Skin epidermis (tissue), 12 donors: ENCODE results near the gene TMCO4.
"Not testable (repeated sequence)": the region's sequence is repeated elsewhere in the genome, so short reads cannot be mapped to it uniquely, and the experiment has no call there.

Experiments
- H3K27ac ChIP-seq, 21 experiments: fragments of 200-600 bp; sonication (generic) in 11 of 21; one replicate each; pipeline ENCODE4 v1.5.0; 2020; ENCODE audit warnings: mild to moderate bottlenecking in 3 of 21, inconsistent platforms in 2 of 21, moderate library complexity in 2 of 21
- H3K4me3 ChIP-seq, 7 experiments: fragments of 200-600 bp; sonication (generic) in 2 of 7; one replicate each; pipeline ENCODE4 v1.5.0; 2020; ENCODE audit warnings: inconsistent platforms in 2 of 7, mild to moderate bottlenecking in 2 of 7, moderate library complexity in 1 of 7

TMCO4 gene

GRCh38 chr1:19799230-19800075, at the start of gene TMCO4:
TSS of gene TMCO4 (minus strand) at chr1:19799916. CDS start at chr1:19780758, 19,158 bp downstream.
- Histone ChIP-seq H3K27ac (peak within 1 kb of the TSS; percentile 23 to 96 (median 87)), H3K4me3 (peak within 1 kb of the TSS; percentile 46 to 71 (median 57))

- H3K4me3 ChIP-seq, H3K27ac ChIP-seq: not testable (repeated sequence)
Observed at GRCh38 chr1:19849307-19849706, 49.6 kb upstream of the TMCO4 start.

- H3K4me3 ChIP-seq, H3K27ac ChIP-seq: not testable (repeated sequence)
Observed at GRCh38 chr1:19847334-19847733, 47.6 kb upstream of the TMCO4 start.

- no peak overlapping the region for H3K4me3 ChIP-seq
- H3K27ac ChIP-seq = no peak overlapping the region
Observed at GRCh38 chr1:19846338-19846737, 46.6 kb upstream of the TMCO4 start.

GRCh38 chr1:19845555-19845954, 45.8 kb upstream of the TMCO4 start:
- Histone ChIP-seq H3K4me3 (no peak overlapping the region), H3K27ac (no peak overlapping the region)

GRCh38 chr1:19844731-19845495, 45.2 kb upstream of the TMCO4 start:
- Histone ChIP-seq H3K27ac (no peak overlapping the region), H3K4me3 (no peak overlapping the region)

- no peak overlapping the region for H3K27ac ChIP-seq
- H3K4me3 ChIP-seq = no peak overlapping the region
Observed at GRCh38 chr1:19840228-19840627, 40.5 kb upstream of the TMCO4 start.

GRCh38 chr1:19837866-19838265, 38.1 kb upstream of the TMCO4 start:
- Histone ChIP-seq H3K4me3 (no peak overlapping the region), H3K27ac (no peak overlapping the region)

GRCh38 chr1:19835578-19835977, 35.9 kb upstream of the TMCO4 start:
- no peak overlapping the region for H3K27ac ChIP-seq
- H3K4me3 ChIP-seq = no peak overlapping the region

- no peak overlapping the region for H3K27ac ChIP-seq
- H3K4me3 ChIP-seq = no peak overlapping the region
Observed at GRCh38 chr1:19831441-19831840, 31.7 kb upstream of the TMCO4 start.

- Histone ChIP-seq H3K27ac (no peak overlapping the region), H3K4me3 (no peak overlapping the region)
Observed at GRCh38 chr1:19828546-19828945, 28.8 kb upstream of the TMCO4 start.

GRCh38 chr1:19825298-19825697, 25.6 kb upstream of the TMCO4 start:
- Histone ChIP-seq H3K27ac (no peak overlapping the region), H3K4me3 (no peak overlapping the region)

GRCh38 chr1:19824541-19824940, 24.8 kb upstream of the TMCO4 start:
- Histone ChIP-seq H3K4me3 (no peak overlapping the region), H3K27ac (no peak overlapping the region)

- Histone ChIP-seq H3K27ac (no peak overlapping the region), H3K4me3 (no peak overlapping the region)
Observed at GRCh38 chr1:19824036-19824435, 24.3 kb upstream of the TMCO4 start.

- no peak overlapping the region for H3K27ac ChIP-seq
- no peak overlapping the region for H3K4me3 ChIP-seq
Observed at GRCh38 chr1:19819701-19820100, 20.0 kb upstream of the TMCO4 start.

GRCh38 chr1:19818324-19818723, 18.6 kb upstream of the TMCO4 start:
- H3K4me3 ChIP-seq = no peak overlapping the region
- no peak overlapping the region for H3K27ac ChIP-seq

- Histone ChIP-seq H3K27ac (no peak overlapping the region), H3K4me3 (no peak overlapping the region)
Observed at GRCh38 chr1:19817160-19817559, 17.4 kb upstream of the TMCO4 start.

- H3K27ac ChIP-seq, H3K4me3 ChIP-seq: not testable (repeated sequence)
Observed at GRCh38 chr1:19816737-19817086, 17.0 kb upstream of the TMCO4 start.

GRCh38 chr1:19815801-19816736, 16.4 kb upstream of the TMCO4 start:
- Histone ChIP-seq H3K27ac (no peak overlapping the region), H3K4me3 (no peak overlapping the region)
